Measurements from ENCODE around the gene DNAJB1.

Gene DNAJB1

DNA sequence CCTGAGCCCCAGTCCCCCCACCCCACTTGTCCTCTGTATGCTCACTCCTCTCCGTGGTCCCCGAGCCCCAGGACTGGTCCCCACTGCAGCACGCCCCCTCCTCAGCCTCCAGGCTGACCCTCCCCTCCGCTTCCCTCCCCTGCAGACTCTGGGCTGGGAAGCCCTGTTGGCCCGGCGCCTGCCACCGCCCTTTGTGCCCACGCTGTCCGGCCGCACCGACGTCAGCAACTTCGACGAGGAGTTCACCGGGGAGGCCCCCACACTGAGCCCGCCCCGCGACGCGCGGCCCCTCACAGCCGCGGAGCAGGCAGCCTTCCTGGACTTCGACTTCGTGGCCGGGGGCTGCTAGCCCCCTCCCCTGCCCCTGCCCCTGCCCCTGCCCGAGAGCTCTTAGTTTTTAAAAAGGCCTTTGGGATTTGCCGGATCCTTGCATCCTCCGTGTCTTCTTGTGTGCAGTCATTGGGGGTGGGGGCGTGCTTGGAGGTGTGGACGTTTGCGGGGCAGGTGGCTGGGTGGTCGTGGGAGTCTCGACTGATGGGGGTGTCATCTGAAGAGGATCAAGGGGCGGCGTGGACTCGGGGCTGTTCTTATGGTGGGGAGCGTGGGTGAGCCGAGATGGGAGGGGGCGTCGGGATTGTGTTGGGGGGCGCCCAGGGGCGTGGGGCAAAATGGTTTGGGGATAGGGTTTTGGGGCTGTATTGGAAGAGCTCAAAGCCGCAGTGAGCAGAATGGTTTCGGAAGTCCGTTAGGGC, 46.6 kb downstream of the DNAJB1 start:
- TF ChIP-seq, protein P1, sequence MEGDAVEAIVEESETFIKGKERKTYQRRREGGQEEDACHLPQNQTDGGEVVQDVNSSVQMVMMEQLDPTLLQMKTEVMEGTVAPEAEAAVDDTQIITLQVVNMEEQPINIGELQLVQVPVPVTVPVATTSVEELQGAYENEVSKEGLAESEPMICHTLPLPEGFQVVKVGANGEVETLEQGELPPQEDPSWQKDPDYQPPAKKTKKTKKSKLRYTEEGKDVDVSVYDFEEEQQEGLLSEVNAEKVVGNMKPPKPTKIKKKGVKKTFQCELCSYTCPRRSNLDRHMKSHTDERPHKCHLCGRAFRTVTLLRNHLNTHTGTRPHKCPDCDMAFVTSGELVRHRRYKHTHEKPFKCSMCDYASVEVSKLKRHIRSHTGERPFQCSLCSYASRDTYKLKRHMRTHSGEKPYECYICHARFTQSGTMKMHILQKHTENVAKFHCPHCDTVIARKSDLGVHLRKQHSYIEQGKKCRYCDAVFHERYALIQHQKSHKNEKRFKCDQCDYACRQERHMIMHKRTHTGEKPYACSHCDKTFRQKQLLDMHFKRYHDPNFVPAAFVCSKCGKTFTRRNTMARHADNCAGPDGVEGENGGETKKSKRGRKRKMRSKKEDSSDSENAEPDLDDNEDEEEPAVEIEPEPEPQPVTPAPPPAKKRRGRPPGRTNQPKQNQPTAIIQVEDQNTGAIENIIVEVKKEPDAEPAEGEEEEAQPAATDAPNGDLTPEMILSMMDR (IDR thresholded peaks at IDR 0.05; ENCODE audit: low read depth, low read length, poor library complexity, severe bottlenecking): no peak
- TF ChIP-seq EZH2phosphoT487 (IDR thresholded peaks at IDR 0.05; ENCODE audit: borderline replicate concordance, low read length): no peak
- Histone ChIP-seq H3K36me3 (ENCODE audit: control insufficient read depth, low read length) (peaks cover 32% of the 10 kb centered on the region), H3K9me3 (ENCODE audit: control insufficient read depth, insufficient read depth, low read length) (no peaks in the 10 kb centered on the region), H3K4me2 (ENCODE audit: low read length) (no peak overlapping the region), H3F3A (ENCODE audit: control insufficient read depth, insufficient read depth) (0 out of 2 replicates have a peak, but pooled peaks cover 3% of the 10 kb centered on the region), H4K20me1 (ENCODE audit: control insufficient read depth, insufficient read depth, low read depth, low read length) (no peaks in the 10 kb centered on the region; the same call in 1 of the 2 replicates), H3K4me3 (ENCODE audit: low read length) (no peak overlapping the region), H3K27me3 (ENCODE audit: control insufficient read depth, low read length) (peaks cover 3% of the 10 kb centered on the region; the same call in 1 of the 2 replicates), H3K27ac (ENCODE audit: low read depth, low read length) (no peak overlapping the region), H3K4me1 (ENCODE audit: control insufficient read depth, low read length) (peaks cover 16% of the 10 kb centered on the region), H3K9me2 (replicated peaks; ENCODE audit: control insufficient read depth, low read length) (no peaks in the 10 kb centered on the region), H3K79me2 (ENCODE audit: control insufficient read depth, low read length) (no peaks in the 10 kb centered on the region)

GRCh38 chr19:14470031-14470876, 47.9 kb downstream of the DNAJB1 start:
- Histone ChIP-seq H3K27ac (ENCODE audit: low read depth, low read length) (no peak overlapping the region), H3K79me2 (ENCODE audit: control insufficient read depth, low read length) (no peaks in the 10 kb centered on the region), H4K20me1 (ENCODE audit: control insufficient read depth, insufficient read depth, low read depth, low read length) (no peaks in the 10 kb centered on the region; the same call in 1 of the 2 replicates), H3K36me3 (ENCODE audit: control insufficient read depth, low read length) (peaks cover 32% of the 10 kb centered on the region), H3K4me1 (ENCODE audit: control insufficient read depth, low read length) (peaks cover 12% of the 10 kb centered on the region), H3F3A (ENCODE audit: control insufficient read depth, insufficient read depth) (0 out of 2 replicates have a peak, but pooled peaks cover 3% of the 10 kb centered on the region), H3K4me2 (ENCODE audit: low read length) (no peak overlapping the region), H3K4me3 (ENCODE audit: low read length) (no peak overlapping the region), H3K27me3 (ENCODE audit: control insufficient read depth, low read length) (no peaks in the 10 kb centered on the region), H3K9me3 (ENCODE audit: control insufficient read depth, insufficient read depth, low read length) (no peaks in the 10 kb centered on the region), H3K9me2 (replicated peaks; ENCODE audit: control insufficient read depth, low read length) (no peaks in the 10 kb centered on the region)
- TF ChIP-seq, protein P1 (IDR thresholded peaks at IDR 0.05; ENCODE audit: low read depth, low read length, poor library complexity, severe bottlenecking): no peak
- TF ChIP-seq EZH2phosphoT487 (IDR thresholded peaks at IDR 0.05; ENCODE audit: borderline replicate concordance, low read length): no peak

DNA sequence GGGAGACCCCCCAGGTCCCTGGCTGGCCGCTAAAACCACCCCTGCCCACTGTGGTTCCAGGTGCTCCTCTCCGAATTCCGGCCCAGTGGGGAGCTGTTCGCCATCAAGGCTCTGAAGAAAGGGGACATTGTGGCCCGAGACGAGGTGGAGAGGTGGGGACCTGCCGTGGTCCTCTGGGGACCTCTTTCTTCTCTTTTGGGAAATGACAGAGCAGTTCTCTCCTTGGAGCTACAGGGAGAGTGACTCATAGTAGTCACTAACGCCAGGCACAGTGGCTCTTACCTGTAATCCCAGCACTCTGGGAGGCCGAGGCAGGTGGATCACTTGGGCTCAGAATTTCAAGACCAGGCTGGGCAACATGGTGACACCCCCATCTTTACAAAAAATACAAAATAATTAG, 50.4 kb downstream of the DNAJB1 start:
- Histone ChIP-seq H3K4me1 (ENCODE audit: control insufficient read depth, low read length) (peaks cover 7% of the 10 kb centered on the region), H3K27ac (ENCODE audit: low read depth, low read length) (no peak overlapping the region), H3K27me3 (ENCODE audit: control insufficient read depth, low read length) (no peaks in the 10 kb centered on the region), H3F3A (ENCODE audit: control insufficient read depth, insufficient read depth) (0 out of 2 replicates have a peak, but pooled peaks cover 3% of the 10 kb centered on the region), H3K36me3 (ENCODE audit: control insufficient read depth, low read length) (peaks cover 51% of the 10 kb centered on the region), H3K79me2 (ENCODE audit: control insufficient read depth, low read length) (no peaks in the 10 kb centered on the region), H3K9me3 (ENCODE audit: control insufficient read depth, insufficient read depth, low read length) (no peaks in the 10 kb centered on the region), H3K4me2 (ENCODE audit: low read length) (no peak overlapping the region), H3K9me2 (replicated peaks; ENCODE audit: control insufficient read depth, low read length) (no peaks in the 10 kb centered on the region), H3K4me3 (ENCODE audit: low read length) (no peak overlapping the region), H4K20me1 (ENCODE audit: control insufficient read depth, insufficient read depth, low read depth, low read length) (no peaks in the 10 kb centered on the region)
- TF ChIP-seq EZH2phosphoT487 (IDR thresholded peaks at IDR 0.05; ENCODE audit: borderline replicate concordance, low read length): no peak
- TF ChIP-seq, protein P1 (IDR thresholded peaks at IDR 0.05; ENCODE audit: low read depth, low read length, poor library complexity, severe bottlenecking): no peak

Measured in DOHH2 (cell line).